UCSD-AML1 (cell line): ENCODE data around the gene EPS8L2.

Experiments
- DNase-seq: peaks from one replicate; lab custom pipeline; 2025; ENCODE audit not compliant: unreplicated experiment; lab: John Stamatoyannopoulos, UW

EPS8L2 gene

GRCh38 chr11:705646-706438, at the start of gene EPS8L2:
TSS of gene EPS8L2 (plus strand) at chr11:706231. CDS start at chr11:709408, 3,177 bp downstream.
- no peak for DNase-seq

- no peak for DNase-seq
These were observed 49.6 kb upstream of the EPS8L2 start for GRCh38 chr11:656426-656825.

- no peak for DNase-seq
These were observed 49.2 kb upstream of the EPS8L2 start for GRCh38 chr11:656866-657265.

GRCh38 chr11:657691-658126, 48.3 kb upstream of the EPS8L2 start:
- no peak for DNase-seq

GRCh38 chr11:659532-660085, 46.4 kb upstream of the EPS8L2 start:
- no peak for DNase-seq

- no peak for DNase-seq
These were observed 45.8 kb upstream of the EPS8L2 start for GRCh38 chr11:660281-660680.

- DNase-seq, result no peak
These were observed 45.2 kb upstream of the EPS8L2 start for GRCh38 chr11:660681-661444.

- peak; percentile 48 for DNase-seq
These were observed 43.2 kb upstream of the EPS8L2 start for GRCh38 chr11:662689-663274.

- no peak for DNase-seq
These were observed 40.8 kb upstream of the EPS8L2 start for GRCh38 chr11:665062-665703.

GRCh38 chr11:665704-666281, 40.2 kb upstream of the EPS8L2 start:
- DNase-seq, result no peak

- DNase-seq, result no peak
These were observed 32.2 kb upstream of the EPS8L2 start for GRCh38 chr11:673866-674265.

GRCh38 chr11:674406-674805, 31.6 kb upstream of the EPS8L2 start:
- DNase-seq, result no peak

- DNase-seq, result no peak
These were observed 27.7 kb upstream of the EPS8L2 start for GRCh38 chr11:678297-678696.

- DNase-seq, result no peak
These were observed 26.5 kb upstream of the EPS8L2 start for GRCh38 chr11:679271-680207.

GRCh38 chr11:680476-680875, 25.6 kb upstream of the EPS8L2 start:
- no peak for DNase-seq

GRCh38 chr11:680970-681369, 25.1 kb upstream of the EPS8L2 start:
- DNase-seq, result no peak

GRCh38 chr11:686451-687243, 19.4 kb upstream of the EPS8L2 start:
- DNase-seq, result no peak

GRCh38 chr11:687751-688150, 18.3 kb upstream of the EPS8L2 start:
- DNase-seq, result no peak

GRCh38 chr11:688681-689080, 17.4 kb upstream of the EPS8L2 start:
- peak; percentile 55 for DNase-seq
